ENCODE data around the gene MIPOL1. TPM values are rescaled to one million over a fixed set of nuclear protein-coding genes. Genes with fewer than 3 reads are reported as not detected.

Gene MIPOL1
- total RNA-seq, 1 donor from 2014 or later: 14.6 TPM

- Mint-ChIP-seq H3K27me3 (ENCODE audit: unreplicated experiment) (no peaks in the 10 kb centered on the region), H3K4me1 (ENCODE audit: unreplicated experiment) (peaks cover 5% of the 10 kb centered on the region), H3K27ac (ENCODE audit: unreplicated experiment) (no peak overlapping the region), H3K9me3 (ENCODE audit: unreplicated experiment) (peaks cover 6% of the 10 kb centered on the region), H3K36me3 (ENCODE audit: unreplicated experiment) (peaks cover 5% of the 10 kb centered on the region), H3K4me3 (ENCODE audit: unreplicated experiment) (no peak overlapping the region)
- TF ChIP-seq CTCF (IDR thresholded peaks at IDR 0.05): no peak
- no peak for DNase-seq (ENCODE audit: extremely low spot score, unreplicated experiment)
Observed at GRCh38 chr14:37472906-37473305, 275.2 kb downstream of the MIPOL1 start.

GRCh38 chr14:37474191-37474590 is 276.5 kb downstream of the MIPOL1 start:
- Mint-ChIP-seq H3K4me3 (ENCODE audit: unreplicated experiment) (no peak overlapping the region), H3K27ac (ENCODE audit: unreplicated experiment) (no peak overlapping the region), H3K4me1 (ENCODE audit: unreplicated experiment) (no peaks in the 10 kb centered on the region), H3K27me3 (ENCODE audit: unreplicated experiment) (no peaks in the 10 kb centered on the region), H3K9me3 (ENCODE audit: unreplicated experiment) (peaks cover 6% of the 10 kb centered on the region), H3K36me3 (ENCODE audit: unreplicated experiment) (peaks cover 5% of the 10 kb centered on the region)
- DNase-seq (ENCODE audit: extremely low spot score, unreplicated experiment): no peak
- no peak for TF ChIP-seq CTCF (IDR thresholded peaks at IDR 0.05)

GRCh38 chr14:37480446-37481290 is 282.9 kb downstream of the MIPOL1 start:
- TF ChIP-seq CTCF (IDR thresholded peaks at IDR 0.05): no peak
- no peaks in the 10 kb centered on the region for H3K27me3 Mint-ChIP-seq (ENCODE audit: unreplicated experiment)
- H3K4me3 Mint-ChIP-seq (ENCODE audit: unreplicated experiment): no peak overlapping the region
- H3K27ac Mint-ChIP-seq (ENCODE audit: unreplicated experiment): no peak overlapping the region
- H3K9me3 Mint-ChIP-seq (ENCODE audit: unreplicated experiment): peaks cover 12% of the 10 kb centered on the region
- no peaks in the 10 kb centered on the region for H3K36me3 Mint-ChIP-seq (ENCODE audit: unreplicated experiment)
- DNase-seq (ENCODE audit: extremely low spot score, unreplicated experiment): no peak
- no peaks in the 10 kb centered on the region for H3K4me1 Mint-ChIP-seq (ENCODE audit: unreplicated experiment)

- no peak for TF ChIP-seq CTCF (IDR thresholded peaks at IDR 0.05)
- no peak for DNase-seq (ENCODE audit: extremely low spot score, unreplicated experiment)
- H3K36me3 Mint-ChIP-seq (ENCODE audit: unreplicated experiment): no peaks in the 10 kb centered on the region
- H3K27ac Mint-ChIP-seq (ENCODE audit: unreplicated experiment): no peak overlapping the region
- peaks cover 17% of the 10 kb centered on the region for H3K9me3 Mint-ChIP-seq (ENCODE audit: unreplicated experiment)
- H3K27me3 Mint-ChIP-seq (ENCODE audit: unreplicated experiment): no peaks in the 10 kb centered on the region
- H3K4me3 Mint-ChIP-seq (ENCODE audit: unreplicated experiment): no peak overlapping the region
- no peaks in the 10 kb centered on the region for H3K4me1 Mint-ChIP-seq (ENCODE audit: unreplicated experiment)
Observed at GRCh38 chr14:37482428-37482827, 284.7 kb downstream of the MIPOL1 start.

- DNase-seq (ENCODE audit: extremely low spot score, unreplicated experiment): no peak
- H3K9me3 Mint-ChIP-seq (ENCODE audit: unreplicated experiment): peaks cover 18% of the 10 kb centered on the region
- TF ChIP-seq CTCF (IDR thresholded peaks at IDR 0.05): no peak
- peaks cover 2% of the 10 kb centered on the region for H3K27me3 Mint-ChIP-seq (ENCODE audit: unreplicated experiment)
- H3K27ac Mint-ChIP-seq (ENCODE audit: unreplicated experiment): no peak overlapping the region
- H3K36me3 Mint-ChIP-seq (ENCODE audit: unreplicated experiment): no peaks in the 10 kb centered on the region
- H3K4me1 Mint-ChIP-seq (ENCODE audit: unreplicated experiment): no peaks in the 10 kb centered on the region
- no peak overlapping the region for H3K4me3 Mint-ChIP-seq (ENCODE audit: unreplicated experiment)
Observed at GRCh38 chr14:37483672-37484071, 285.9 kb downstream of the MIPOL1 start.

All from osteocyte (in vitro differentiated cells).